CD4-positive, alpha-beta T cell treated with Interleukin-10 for 1 hour (primary cell): ENCODE results near the gene MGMT.
A peak's percentile ranks its signal among the peaks of the same experiment; 100 is the strongest.

Experiments
- DNase-seq: peaks from one replicate; pipeline ENCODE4 v3.0.0-alpha.2; 2020

MGMT gene

DNA sequence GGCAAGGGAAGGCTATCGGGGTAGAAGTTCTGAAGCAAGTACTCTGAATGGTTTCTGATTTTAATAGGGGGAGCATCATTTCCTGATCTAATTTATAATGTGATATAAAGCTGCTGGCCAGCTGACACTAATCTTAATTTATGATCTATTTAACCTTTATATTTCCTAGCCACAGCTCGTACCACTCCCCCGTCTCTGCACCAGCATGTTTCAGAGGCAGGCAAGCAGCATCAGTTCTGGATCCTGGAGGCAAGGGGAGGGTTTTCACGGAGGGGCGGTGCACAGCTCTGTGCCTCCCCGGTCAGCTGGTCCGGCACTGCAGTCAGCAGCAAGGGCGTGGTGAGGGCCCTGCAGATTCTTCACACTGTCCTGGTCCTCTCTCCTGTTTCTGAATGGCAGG, 30.0 kb downstream of the MGMT start:
- DNase-seq, result no peak

DNA sequence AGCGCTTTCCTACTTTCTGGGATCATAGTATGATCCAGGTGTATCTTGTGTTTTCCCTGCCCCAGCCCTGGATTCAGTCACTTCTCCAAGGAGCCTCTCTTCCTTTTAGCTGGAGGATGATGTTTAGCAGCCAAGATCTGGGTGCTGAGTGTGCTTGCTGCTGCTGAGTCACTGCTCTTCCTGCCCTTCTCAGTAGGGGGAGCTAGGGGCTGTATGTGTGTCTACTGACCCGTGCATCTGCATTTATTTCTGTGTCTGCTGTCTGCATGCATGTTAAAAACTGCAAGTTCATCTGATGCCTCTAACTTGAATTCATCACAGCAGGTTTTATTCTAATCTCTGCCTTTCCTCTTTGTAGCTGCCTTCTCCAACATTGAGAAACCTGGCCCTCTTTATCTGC, 31.6 kb downstream of the MGMT start:
- DNase-seq, result no peak

DNA sequence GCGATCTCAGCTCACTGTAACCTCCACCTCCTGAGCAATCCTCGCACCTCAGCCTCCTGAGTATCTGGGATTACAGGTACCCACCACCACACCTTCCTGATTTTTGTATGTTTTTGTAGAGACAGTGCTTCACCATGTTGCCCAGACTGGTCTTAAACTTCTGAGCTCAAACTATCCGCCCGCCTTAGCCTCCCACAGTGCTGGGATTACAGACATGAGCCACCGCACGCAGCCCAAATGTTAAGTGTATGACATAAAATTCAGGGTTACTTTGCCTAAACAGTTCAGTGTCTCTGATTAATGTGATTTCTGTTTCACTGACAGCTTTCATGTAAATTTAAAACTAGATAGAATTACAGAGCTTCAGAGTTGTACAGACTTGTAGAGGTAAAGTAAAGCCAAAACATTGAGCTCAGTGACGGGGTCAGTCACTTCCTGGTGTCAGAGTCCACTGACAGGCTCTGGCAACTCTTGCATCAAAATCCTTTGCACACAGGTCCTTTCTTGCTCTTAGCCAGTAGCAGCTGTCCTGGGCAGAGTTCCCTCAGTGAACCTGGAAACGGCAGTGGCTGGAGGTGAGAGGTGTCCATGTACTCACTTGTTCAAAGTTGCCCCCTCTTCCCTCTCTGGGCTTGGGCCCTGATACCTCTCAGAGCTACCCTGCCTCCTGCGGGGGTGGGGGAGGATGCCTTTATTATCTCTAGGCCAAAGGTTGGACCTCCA, 33.7 kb downstream of the MGMT start:
- no peak for DNase-seq

DNA sequence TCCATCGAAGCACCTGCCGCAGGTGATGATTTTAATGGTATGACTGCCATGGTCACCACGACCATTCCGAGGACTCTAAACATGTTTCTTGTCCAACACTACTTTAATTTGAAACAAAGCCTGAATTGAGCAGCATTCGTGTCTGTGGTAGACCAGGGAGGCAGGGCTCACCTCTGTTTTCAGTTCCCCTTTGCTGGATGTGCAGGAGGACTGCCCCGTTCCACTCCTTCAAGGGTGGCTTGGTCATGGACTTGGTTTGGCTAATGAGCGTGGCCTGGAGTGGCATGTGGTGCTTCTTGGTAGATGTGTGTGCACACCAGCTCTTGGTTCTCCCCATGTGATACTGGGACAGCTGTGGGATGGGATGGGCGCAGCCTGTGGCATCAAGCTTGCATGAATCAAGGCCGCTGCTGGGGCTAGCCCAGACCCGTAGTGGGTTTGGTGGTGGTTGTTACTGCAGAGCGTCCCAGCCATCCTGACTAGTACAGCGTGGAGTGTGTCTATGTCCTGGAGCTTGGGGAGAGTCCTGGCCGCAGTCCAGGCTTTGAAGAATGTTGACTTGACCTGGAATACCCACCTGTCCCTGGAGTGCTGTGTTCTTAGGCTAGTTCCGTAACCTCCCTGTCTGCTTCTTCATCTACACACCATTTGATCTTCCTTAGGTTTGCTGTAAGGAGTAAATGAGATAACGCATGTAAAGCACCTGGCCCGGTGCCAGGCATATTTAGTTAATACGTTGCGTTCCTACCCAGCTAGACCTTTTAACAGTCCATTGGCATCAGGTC, 34.8 kb downstream of the MGMT start:
- DNase-seq, result no peak

DNA sequence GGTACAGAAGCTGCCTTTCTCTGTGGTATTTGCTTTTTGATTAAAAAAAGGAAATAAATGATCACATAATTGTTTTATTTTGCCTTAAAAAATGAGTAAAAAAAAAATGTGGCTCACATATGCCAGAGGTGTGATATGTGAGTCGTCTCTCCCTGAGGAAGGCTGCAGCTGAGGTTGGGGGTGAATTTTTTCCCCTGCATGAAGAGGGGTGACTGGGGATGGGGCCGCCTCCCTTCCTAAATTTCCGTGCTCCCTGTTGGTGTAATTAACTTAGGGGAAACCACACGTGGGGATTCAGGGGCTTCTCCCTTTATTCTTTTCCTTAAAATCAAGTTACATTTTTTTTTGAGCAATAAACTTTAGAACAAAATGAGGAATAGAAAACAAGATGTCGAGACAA, 35.4 kb downstream of the MGMT start:
- no peak for DNase-seq

DNA sequence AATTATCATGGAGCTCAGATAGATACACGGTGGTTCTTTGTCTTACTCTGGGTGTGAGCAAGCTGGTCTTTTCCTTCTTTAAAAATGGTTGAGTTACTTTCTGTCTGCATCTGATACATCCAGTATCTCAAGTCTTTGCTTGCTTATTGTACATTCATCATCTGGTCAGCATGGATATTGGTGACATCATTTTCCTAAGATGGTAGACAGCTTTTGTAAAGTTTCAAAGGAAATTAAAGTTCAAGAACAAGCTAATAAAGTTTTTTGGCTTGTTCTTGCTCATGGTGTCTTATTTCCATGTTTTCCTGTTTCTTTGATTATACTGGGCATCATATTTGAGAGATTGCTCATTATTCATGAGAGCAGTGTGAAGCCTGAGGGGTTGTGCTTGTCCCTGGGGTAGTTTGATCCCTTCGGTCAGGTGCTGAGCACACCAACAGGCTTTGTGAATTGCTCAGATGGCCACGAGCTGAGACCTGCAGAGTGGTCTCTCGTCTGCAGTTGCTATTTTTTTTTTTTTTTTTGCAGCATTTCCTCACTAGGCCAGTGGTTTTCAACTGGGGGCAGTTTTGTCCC, 38.5 kb downstream of the MGMT start:
- no peak for DNase-seq

DNA sequence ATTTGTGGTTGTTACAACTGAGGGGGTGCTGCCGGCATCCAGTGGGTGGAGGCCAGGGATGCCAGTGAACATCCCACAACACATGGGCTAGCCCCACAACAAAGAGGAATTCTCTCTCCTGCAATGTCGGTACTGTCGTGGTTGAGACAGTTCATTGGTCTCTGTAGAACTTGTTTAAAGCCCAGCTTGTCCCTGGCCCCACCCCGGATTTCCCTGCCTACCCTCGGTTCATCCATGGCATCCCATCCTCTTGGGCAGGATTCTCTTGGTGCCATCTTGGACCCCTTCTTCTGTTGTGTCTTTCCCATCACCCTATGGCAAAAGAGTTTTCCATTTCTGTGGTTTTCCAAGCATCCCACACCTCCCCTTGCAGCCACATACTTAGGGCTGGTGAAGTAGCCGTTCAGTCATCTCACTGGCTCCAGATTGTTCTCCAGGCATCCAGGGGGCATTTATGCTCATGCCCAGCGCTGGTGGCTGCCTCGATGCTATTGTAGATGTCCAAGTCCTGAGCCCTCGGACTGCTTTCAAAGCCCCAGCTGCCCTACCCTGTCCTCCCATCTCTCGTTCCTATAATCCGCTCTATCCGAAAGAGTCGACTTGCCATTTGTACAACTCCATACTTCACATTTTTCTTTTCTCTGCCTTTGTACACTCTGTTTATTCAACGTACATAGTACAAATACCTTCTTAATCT, 39.2 kb downstream of the MGMT start:
- no peak for DNase-seq

DNA sequence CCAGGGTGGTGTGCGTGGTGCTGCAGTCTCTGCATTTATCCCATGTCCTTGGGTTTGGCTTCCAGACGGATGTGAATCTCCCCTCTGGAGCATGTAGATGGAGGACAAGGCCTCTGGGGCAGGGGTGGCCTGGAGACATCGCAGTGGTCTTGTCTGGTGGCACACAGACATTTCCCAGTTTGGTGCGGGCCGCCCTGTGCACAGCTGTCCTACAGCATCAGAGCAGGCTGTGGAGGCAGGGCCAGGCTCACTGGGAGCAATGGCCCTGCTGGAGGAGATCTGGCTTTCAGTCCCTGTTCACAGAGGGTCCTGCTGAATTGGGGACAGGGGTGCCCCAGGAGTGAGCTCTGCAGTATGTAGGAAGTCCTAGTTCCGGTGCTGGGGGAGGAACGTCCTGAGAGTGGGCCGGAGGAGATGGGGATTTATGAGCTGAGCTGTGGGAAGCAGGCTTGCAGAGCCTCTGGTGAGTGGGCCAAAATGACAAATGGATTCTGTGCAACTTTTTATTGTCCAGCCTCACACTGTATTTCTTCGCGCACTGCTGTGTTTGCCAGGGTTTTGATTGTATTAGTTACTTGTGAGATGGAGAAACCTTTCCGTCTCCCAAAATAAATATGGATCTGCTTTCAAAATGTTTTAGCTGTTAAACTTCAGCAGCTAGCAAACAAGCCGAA, 40.3 kb downstream of the MGMT start:
- no peak for DNase-seq

DNA sequence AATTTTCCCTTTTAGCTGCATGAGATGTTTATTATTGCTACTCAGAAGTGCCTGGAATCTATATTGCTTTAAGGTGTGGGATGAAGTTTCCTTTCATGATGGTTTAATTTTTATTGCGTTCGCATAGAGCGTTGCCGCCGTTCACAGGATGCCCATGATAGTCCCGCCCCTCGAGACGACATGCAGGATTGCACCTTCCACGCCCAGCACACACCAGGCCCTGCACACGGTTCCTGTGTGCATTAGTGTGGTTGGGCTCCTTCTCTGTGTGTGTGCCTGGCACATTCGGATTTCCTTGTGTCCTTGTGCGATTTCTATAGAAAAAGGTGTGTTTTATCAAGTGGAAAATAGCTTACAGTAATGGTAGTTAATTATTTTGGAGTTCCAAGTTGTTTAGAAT, 42.1 kb downstream of the MGMT start:
- no peak for DNase-seq

DNA sequence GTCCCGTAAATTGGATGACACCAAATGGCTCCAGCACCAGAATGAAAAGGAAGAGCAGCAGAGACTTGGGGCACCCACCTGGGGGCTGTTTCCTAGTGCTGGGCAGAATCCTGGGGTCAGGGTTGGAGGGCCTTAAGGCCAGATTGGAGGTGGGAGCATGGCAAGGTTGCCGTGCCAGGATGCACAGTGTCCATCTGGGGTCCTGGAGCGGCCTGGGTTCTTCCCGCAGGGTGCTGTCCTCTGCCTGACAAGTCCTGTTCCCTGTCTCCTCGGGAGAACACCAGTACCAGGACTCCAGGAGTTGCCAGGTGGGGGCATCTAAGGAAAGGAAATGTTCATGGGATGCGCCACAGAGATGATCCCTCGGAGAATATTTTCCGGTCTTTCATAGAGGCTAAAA, 42.8 kb downstream of the MGMT start:
- DNase-seq, result no peak

DNA sequence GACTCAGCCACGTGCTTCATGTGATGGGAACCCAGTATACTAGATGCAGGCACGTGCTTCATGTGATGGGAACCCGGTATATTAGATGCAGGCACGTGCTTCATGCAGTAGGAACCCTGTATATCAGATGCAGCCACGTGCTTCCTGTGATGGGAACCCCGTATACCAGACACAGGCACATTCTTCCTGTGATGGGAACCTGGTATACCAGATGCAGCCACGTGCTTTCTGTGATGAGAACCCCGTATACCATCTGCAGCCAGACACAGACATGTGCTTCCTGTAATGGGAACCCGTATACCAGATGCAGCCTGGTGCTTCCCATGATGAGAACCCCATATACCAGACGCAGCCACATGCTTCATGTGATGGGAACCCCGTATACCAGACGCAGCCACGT, 44.0 kb downstream of the MGMT start:
- DNase-seq, result no peak

DNA sequence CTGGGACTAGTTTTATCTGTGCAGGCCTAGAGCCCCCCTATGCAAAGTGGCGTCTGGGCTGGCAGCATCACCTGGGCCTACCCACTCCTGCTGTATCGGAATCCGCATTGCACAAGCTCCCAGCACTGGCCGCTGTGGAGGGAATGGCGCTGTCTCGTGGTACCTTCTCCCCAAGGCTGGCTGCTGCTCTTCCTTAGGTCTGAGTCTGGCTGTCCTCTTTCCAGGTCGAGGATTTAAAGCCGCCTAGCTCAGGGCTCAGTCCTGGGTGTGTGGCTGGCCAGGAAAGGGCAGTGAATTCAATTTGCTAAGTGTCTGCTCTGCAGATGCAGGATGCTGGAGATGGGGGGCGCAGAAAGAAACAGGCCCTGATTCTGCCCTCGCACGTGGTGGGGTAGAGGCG, 44.7 kb downstream of the MGMT start:
- no peak for DNase-seq

DNA sequence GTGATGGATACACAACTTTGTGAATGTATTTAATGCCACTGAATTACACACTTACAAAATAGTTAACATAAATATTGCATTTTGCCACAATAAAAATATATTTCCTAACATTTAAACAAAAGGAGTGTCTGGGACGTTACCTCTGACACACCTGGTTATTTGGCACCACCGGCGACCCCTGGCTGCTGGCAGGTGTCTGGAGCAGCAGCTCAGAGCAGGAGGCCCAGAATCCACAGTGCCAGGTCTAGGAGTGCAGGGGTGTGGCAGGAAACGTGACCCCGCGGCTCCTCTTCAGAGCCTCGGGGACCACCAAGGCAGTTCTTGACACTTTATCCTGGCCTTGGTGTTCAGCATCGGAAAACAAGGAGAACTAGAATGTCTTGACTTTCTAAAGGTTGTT, 46.3 kb downstream of the MGMT start:
- DNase-seq, result no peak

DNA sequence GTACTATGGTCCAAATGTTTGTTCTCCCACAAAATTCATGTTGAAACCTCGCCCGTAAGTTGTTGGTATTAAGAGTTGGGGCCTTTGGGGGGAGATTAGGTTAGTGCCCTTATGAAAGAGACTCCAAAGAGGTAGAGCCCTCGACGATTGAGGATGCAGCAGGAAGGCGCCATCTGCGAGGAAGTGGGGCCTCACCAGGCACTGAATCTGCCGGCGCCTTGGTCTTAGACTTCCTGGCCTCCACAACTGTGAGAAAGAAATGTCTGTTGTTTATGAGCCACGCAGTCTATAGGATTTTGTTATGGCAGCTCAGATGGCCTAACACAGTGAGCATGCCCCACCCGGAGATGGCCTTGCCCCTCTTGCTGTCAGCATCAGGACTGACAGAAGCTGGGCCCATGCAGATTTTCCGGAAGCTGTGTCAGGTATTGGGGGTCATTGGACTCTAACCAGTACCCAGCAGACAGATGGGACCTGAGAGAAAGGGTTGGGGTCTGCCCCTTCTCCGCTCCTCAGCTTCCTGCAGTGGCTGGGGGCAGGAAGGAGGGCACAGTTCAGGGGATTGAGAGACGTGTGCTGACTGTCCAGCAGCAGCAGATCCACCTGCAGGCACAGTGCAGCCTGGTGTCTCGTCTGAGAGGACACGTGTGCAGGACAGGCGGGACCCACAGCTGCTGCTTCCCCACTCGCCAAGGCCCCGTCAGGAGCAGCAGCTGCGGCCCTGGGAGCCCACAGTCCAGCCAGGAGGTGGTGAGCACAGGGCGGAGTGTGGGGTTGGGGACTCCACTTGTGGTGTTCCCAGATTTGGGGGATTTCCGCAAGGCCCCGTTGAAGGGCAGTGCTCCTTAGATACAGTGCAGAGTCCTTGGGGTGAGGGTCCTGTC, 47.8 kb downstream of the MGMT start:
- no peak for DNase-seq

DNA sequence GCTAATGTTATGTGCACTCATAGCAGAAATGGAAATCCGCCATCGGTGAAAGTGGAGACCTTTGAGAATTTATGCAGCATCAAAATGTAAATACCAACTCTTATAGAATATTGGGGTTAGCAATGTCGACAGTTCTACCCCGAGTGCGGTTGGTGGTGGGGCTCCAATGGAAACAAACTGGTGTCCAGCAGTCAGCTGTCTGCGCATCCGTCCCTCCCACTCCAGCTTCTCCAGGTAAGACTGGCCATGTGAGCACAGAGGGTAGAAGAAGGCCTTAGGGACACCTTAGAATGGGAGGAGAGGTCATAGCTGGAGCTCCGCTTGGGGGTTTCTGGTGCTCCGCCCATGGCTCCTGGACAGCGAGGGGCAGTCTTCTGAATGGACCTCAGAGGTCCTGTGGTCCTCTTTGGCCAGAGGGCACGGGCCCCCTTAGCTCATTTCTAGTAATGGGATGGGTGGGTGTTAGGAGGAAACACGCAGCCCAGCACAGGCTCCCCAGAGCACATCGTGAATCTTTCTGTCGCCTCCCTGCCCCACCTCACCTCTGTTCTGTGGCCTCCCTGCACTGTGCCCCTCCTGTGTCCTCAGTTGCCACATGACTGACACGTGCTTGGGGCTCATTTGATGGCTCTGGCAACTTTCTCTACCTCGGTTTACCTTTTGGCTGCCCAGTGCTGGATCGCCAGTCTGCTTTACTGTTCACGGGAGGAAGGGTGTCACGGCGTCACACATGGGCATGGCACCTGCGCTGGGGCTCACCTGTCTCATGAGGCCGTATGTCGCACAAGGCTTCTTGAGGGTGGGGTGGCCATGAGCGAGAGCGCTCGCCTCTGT, 50.0 kb downstream of the MGMT start:
- DNase-seq, result no peak

DNA sequence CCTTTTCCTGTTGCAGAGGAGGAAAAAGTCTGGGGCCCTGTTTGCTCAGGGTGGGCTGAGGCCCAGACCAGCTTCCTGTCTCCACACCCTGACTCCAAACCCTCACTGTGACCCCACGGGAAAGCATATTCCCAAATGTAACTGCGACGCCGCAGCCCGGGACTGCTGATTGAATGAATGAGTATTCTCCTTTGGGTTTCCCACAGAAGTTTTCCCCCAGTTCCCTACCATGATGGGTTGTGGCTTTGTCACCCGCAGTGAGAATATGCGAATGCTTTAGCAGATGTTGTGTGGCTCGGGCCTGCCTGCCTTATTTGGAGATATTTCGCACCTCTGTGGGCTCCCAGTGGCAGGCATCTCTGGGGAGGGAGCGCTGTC, 50.6 kb downstream of the MGMT start:
- peak; percentile 19 for DNase-seq

DNA sequence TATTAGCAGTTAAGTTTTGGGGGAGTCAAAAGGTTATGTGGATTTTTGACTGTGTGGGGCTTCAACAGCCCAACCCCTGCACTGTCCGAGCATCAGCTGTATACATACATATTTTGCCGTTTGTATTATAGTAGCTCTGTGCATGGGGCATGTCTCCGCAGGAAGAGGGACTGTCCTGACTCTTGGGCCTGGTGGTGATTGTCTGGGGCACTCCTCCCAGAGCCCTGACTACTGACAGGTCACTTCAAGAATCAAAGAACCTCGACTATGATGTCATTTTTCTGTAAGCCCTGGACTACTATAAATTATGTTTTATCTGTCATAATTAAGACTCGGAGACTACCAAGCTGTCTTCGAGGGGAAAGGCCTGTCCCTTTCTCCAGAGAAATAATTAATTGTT, 51.8 kb downstream of the MGMT start:
- DNase-seq, result no peak

DNA sequence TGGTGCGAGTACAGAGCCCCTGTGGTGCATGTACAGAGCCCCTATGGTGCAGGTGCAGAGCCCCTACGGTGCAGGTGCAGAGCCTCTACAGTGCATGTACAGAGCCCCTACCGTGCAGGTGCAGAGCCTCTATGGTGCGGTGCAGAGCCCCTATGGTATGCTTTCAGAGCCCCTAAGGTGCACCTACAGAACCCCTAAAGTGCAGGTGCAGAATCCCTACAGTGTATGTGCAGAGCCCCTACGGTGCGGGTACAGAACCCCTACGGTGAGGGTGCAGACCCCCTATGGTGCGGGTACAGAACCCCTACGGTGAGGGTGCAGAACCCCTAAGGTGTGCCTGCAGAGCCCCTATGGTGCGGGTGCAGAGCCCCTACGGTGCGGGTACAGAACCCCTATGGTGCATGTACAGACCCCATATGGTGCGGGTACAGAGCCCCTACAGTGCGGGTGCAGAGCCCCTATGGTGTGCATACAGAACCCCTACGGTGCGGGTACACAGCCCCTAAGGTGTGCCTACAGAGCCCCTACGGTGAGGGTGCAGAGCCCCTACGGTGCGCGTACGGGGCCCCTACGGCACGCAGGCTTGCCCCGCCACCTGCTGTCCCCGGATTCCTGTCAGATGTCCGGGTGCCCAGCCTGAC, 53.5 kb downstream of the MGMT start:
- no peak for DNase-seq

DNA sequence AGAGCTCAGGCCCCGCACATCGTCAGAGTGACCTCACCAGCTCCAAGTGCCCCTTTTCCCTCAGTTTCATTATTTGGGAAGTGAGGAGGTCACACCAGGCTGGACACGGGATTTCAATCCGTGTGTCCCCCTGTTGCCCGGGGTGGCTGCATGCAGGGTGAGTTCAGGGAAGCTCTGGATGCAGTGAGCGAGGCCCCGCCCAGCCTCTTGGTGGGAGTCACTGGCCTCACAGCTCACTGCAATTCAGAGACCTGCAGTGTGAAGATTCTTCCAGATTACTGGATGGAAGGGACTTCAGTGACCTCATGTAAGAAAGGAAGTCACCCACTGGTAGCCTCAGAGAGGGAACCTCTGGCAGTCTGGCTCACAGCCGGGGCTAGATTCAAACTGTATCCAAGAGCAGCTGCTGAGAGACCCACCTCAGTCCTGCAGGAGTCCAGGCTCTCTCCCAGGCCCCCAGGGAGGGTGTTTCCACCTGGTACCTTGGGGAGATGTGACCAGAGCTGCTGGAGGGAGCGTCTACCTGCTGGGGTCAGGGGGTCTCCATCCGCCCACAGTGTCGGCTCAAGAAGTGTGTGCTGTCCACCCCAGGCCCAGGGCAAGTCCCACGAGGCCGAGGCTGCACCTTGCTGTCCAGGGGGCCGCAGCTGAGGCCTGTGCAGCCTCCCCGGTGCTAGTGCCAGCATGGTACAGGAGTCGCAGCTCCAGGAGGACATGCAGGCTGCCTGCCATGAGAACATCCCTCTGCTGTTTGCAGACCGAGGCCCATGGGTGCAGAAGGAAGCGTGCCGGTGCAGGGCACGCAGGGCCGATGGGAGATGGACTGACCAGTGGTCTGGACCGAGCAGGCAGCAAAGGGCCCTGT, 54.4 kb downstream of the MGMT start:
- no peak for DNase-seq
